Sigmoid colon (tissue), 4 donors: Measurements from ENCODE around the gene CD226.

Source experiments
- CTCF ChIP-seq, 4 experiments: fragments of 450-650 bp in 3 of 4; fragments of 200-600 bp in 1 of 4; IDR thresholded peaks; one replicate each; pipeline ENCODE4 v1.5.1; 2016 to 2019; ENCODE audit warnings: antibody characterized with exemption in 4 of 4, mild to moderate bottlenecking in 3 of 4, moderate library complexity in 2 of 4
- EP300 ChIP-seq, 4 donors: sonication (generic); formaldehyde crosslinking; IDR thresholded peaks; one replicate each; pipeline ENCODE4 v1.6.1; 2017; ENCODE audit warnings: antibody characterized with exemption in 4 of 4
- POLR2A ChIP-seq, 2 donors: fragments of 450-650 bp; IDR thresholded peaks; one replicate each; pipeline ENCODE4 v1.6.1; 2016; ENCODE audit warnings: antibody characterized with exemption in 2 of 2, mild to moderate bottlenecking in 2 of 2, moderate library complexity in 2 of 2
- POLR2AphosphoS5 ChIP-seq, 4 donors: sonication (generic); formaldehyde crosslinking; IDR thresholded peaks; one replicate each; pipeline ENCODE4 v1.6.1; 2017; ENCODE audit warnings: antibody characterized with exemption in 4 of 4

DNA sequence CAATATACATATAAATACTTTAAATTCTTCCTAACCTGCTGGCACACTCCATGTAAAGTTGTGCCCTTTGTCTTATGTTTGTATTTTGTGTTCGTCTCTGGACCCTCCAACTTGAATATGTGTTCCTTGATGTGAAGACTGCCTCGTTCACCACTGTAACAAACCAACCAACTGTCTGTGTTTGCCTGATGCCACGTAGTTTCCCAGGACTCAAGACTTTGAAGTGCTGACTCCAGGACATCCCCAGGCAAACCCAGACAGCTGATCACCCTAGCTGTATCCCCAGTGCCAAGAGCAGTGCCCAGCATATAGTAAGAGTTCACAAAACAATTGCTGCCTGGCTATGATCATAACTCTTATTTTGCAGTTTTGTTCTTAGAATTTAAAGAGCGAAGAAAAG, 15.5 kb upstream of the CD226 start:
- TF ChIP-seq POLR2A (IDR thresholded peaks at IDR 0.05) (no peak), EP300 (IDR thresholded peaks at IDR 0.05) (no peak), CTCF (IDR thresholded peaks at IDR 0.05) (no peak), POLR2AphosphoS5 (IDR thresholded peaks at IDR 0.05) (no peak)
